HG02571 (cell line): ENCODE results near the gene SHISAL1.

Experiments used
- ATAC-seq: cut with Tn5 transposase; IDR thresholded peaks from one replicate; pipeline ENCODE4 v1.9.1; 2021; ENCODE audit warnings: mild to moderate bottlenecking, moderate library complexity; ENCODE audit not compliant: unreplicated experiment

The SHISAL1 gene

DNA sequence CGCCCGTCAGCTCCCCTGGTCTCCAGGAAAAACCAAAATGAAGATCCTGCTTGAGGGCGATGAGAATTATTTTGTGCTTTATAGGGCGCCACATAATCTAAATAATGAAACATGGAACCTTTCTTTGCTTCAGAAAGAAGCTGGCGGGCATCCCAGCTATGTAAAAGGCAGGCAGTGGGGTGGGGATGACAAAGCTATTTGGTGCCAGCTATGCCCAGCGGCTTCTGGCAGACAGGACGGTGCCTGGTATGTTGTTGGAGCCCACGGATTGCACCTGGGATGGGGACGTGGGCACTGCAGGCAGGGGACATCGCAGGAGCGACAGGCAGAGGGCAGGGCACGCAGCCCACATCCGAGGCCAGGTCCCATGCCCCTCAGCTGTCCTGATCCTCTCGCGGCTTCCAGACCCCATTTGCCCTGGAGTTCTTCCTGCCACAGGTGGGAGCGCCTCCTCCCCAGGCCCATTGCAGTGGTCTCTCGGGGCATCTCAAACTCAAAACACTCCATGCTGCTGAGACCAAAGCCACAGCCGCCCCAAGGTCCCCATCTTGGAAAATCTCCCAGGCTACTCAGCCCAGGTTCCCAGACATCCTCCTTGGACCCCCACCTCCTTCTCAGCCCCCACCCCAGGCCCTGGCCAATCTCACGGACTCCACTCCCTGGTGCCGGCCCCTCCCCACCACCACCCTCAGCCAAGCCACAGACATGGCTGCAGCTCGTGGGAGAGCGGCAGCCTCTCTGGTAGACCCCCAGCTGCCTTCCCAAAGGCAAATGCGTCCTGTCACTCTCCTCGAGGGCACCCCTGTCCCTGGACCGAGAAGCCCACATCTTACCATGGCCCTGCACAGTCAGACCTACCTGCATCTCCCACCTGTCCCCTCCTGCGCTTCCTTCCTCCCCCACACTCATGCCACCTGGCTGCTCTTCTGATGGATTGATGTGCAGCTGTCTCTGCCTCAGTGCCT, 45.7 kb downstream of the SHISAL1 start:
- ATAC-seq, result no peak

DNA sequence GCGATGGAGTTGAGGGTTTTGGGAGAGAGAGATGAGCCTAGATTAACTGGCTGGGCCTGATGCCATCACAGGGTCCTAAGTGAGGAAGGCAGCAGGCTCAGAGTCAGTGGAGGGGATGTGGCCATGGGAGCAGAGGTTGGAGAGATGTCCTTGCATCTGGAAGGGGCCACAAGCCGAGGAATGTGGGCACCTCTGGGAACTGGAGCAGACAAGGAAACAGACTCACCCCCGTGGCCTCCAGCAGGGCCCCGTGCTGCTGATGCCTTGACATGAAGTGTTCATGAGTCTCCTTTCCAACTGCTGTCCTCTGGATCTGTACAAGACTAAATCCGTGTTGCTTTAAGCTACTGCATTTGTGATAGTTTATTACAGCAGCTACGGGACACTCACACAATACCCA, 49.2 kb downstream of the SHISAL1 start:
- no peak for ATAC-seq

DNA sequence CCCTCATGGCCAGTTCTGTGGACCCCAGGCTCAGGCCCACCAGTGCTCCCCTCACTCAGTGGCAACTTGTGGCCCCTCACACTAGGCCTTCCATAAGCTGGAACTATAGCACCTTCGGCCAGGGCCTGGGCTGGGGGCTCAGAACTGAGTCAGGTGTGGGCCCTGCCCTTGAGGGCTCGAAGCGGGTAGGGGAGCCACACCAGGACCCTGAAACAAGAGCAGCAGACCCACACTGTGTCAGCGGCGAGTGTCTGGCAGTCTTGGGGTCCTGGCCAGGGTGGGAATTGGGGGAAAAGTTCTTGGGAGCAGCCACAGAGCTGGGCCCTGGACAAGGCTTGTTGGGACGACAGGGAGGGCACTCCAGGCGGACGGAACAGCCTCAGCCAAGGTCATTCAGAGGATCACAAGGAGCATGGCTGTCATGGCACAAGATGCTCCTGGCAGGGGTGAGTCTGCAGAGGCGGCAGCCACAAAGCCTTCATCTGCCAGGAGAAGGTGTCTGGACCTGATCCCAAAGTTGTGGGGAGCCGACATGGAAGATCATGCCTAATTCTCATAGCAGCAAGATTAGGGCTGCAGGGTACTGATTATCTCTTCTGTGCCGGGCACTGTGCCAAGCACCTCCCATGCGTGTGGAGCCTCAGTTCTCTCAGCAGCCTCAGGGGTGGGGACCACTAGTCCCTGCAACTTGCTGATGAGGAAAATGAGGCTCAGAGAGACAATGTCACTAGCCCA, 50.7 kb downstream of the SHISAL1 start:
- no peak for ATAC-seq

GRCh38 chr22:44261164-44261860, 51.4 kb downstream of the SHISAL1 start:
- ATAC-seq, result no peak

DNA sequence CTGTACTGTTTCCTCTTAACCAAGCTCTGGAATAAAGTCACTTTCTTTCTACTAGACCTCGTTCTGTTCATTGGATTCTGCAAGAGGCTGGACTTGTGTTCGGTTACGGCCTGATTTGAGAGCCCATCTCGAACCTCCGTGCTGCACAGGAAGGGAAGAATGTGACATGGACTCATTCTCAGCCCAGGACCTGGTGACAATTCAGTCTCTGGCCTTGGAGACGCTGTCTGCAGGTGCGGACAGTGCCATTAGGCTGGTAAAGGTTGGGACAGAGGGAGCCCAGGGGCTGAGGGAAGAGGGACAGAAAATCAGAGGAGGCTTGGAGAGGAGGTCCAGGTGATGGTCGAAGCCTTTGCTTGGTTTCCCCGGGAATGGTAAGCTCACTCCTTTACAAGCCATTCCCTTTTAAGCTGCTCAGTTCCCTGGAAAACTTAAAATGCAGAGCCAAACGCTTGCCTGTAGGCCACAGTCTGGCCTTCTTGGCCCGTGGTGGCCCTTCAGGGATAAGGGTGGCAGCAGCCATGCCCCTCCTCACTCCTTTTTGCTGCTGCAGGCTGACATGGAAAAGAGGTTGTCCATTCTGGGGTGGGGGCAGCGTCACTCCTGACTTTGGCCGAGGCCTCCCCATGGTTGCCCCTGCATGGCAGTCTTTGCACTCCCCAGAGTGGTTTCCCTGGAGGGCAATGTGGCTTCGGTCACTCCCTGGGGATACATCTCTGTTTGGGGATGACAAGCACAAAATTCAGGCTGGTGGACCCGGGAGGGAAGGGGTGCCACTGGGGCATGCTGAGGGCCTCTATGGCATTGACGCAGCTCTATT, 52.3 kb downstream of the SHISAL1 start:
- ATAC-seq, result no peak

DNA sequence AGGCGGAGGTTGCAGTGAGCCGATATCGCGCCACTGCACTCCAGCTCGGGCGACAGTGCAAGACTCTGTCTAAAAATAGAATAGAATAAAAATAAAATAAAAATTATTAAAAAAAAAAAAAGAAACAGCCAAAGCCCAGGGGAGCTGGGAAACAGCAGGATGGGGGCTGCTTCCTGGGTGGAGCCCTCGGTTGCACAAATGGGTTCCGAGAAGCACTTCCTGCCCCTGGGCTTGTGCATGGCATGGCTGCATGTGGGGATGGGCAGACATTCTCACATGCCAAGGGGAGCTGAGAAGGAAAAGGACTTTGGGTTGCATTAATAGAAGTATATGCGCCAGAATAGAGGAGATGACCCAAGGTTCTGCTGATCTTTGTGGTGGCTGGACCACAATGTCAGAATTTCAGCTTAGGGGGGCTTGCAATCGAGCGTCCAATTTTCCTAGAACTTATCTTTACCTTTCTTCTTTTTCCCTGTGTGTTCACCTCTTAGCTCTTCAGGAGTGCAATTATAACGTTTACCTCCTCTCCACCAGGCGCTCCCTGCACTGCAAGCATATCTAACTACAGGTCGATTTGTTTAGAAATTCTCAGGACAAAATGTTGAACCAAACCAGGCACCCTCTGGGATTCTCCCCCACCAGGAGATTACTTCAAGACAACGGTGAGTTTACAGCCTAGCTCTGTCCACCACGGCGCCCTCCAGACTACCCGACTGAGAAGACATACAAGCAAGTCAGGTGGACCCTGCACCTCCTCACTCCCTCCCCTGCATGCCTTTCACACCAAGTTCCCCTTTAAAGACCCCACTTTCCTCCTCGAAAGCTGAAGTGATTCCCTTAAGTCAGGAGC, 53.2 kb downstream of the SHISAL1 start:
- ATAC-seq, result no peak

DNA sequence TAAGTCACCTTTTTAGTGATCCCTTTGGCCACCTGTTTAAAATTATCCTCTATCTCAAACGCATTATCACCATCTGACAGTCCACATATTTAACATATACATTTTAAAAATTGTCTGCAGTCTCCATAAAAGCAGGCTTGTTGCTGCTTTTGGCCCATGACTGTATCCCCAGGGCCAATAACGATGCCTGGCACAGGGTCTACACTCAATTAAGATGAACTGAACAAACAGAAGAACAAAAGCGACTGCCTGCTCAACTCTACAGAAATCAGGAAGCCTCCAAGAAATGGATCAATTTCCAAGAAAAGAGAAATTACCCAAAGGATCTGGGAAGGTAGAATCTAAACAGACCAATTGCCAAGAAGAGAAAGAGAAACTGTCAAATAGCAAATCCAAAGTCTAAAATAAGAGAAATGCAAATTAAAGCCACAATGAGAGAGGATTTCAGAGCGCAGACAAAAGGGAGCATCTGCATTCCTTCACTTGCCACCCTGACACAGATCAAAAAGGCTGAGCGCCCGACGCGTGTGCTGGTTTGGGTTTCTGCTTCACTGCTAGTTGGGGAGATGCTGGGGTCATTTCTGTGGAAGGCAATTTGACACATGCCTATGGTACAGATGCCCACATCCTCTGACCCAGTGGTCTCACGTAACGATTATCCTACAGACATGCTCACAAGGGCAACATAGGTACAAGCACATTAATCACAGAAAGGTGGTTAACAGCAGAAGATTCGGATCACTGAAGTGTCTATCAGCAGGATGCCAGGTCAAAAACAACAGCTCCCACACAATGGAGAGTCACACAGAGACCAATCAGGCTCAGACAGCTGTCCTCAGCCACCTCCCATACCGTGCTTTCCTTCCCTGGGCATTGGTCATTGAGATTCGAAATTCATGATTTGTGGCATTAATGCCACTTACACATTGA, 55.9 kb downstream of the SHISAL1 start:
- ATAC-seq, result no peak

- no peak for ATAC-seq
Observed at GRCh38 chr22:44256085-44256484, 56.7 kb downstream of the SHISAL1 start.

GRCh38 chr22:44254811-44255210, 57.9 kb downstream of the SHISAL1 start:
- ATAC-seq, result no peak

DNA sequence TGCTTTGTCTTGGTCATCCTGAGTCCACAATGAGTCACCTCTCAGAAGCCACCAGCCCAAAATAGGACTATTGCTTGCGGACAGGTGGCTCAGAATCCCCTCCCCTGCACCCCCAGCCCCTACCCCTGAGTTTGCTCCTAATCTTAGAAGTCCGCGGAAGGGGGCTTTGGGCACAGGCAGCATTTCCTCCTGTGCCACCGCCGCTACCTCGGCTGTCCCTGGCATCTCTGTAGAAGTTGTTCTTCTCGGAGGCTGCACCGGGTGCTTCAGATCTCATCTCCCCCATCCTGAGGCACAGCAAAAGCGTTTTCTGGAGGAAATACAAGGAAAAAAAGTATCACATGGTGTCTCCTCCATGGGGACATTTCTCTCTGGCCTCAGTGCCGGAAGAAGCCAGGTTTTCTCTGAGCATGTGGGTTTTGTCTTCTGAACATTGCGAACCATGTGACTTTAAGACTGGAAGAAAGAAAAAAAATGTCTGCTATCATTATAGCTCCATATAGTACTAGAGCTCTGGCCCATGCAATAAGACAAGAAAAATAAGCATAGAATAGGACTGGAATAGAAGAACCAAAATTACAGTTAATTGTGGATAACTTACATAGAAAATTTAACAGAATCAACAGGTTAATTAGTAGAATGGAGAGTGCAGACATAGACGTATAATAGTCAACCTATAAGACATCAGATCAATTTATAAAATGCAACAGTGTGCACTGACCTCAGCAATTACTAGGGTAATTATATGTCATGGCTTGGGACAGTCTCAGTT, 63.2 kb downstream of the SHISAL1 start:
- ATAC-seq, result no peak

DNA sequence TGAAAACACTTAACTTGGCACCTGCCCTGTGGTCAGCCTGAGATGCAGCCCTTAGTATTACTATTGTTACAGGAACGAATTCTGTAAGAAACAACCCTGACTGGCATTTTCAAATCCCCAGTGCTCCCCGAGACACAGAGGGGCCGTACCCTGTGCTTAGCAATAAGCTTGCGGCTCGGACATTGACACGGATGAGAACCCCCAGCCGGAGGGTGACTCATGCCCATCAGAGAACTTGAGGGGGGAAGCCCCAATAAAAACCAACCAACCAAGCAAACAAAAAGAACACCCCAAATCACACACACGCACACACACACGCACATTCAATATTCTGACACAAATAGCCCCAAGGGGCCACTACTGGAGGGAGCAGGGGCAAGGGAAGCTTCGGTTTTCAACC, 63.8 kb downstream of the SHISAL1 start:
- ATAC-seq, result no peak

- no peak for ATAC-seq
Observed at GRCh38 chr22:44247923-44248892, 64.5 kb downstream of the SHISAL1 start.

DNA sequence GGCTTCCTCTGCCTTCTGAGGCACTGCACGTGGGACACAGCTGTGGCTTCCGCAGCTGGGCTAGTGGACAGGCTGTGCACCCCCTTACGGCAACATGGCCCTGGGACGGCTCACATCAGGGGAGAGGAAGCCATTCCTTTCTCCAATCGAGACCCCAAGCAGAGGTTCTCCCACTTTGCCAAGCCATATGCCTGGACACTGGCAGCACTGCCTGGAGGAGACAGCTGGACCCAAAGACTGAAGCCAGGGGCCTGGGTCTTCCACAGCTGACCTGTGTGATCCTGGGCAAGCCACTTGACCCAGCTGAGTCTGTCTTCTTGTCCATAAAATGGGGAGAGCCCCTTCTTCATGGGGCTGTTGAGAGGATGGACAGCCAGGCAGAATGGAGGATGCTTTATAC, 65.4 kb downstream of the SHISAL1 start:
- ATAC-seq, result no peak

GRCh38 chr22:44246615-44247326, 66.0 kb downstream of the SHISAL1 start:
- ATAC-seq, result no peak

DNA sequence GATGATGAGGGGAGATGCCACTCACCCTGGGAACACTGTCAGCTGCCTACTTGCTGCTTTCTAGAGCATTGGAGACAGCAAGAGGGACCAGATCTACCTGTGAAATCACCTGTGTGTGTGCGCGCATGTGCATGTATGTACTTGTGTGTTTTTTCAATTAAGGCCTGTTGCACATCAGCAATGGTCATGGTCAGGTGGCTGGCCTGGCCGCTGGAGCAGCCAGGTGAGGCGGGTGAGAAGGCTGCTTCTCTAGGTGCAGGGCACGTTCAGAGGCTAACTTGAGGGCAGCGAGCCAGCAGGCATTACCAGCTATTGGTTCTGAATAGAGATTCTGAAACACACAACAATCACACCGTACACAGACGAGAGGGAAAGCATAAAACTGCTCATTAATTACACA, 66.9 kb downstream of the SHISAL1 start:
- ATAC-seq, result no peak

GRCh38 chr22:44245438-44245837, 67.3 kb downstream of the SHISAL1 start:
- ATAC-seq, result no peak
